ENCODE measurements around the gene TMEM63A. TPM values are rescaled to one million over a fixed set of nuclear protein-coding genes. Genes with fewer than 3 reads are reported as not detected.

TMEM63A gene
- total and polyA plus RNA-seq, 2 donors (not counting 1 experiment from before 2014, with no cell fraction given): 14.5 to 24.1 TPM

DNA sequence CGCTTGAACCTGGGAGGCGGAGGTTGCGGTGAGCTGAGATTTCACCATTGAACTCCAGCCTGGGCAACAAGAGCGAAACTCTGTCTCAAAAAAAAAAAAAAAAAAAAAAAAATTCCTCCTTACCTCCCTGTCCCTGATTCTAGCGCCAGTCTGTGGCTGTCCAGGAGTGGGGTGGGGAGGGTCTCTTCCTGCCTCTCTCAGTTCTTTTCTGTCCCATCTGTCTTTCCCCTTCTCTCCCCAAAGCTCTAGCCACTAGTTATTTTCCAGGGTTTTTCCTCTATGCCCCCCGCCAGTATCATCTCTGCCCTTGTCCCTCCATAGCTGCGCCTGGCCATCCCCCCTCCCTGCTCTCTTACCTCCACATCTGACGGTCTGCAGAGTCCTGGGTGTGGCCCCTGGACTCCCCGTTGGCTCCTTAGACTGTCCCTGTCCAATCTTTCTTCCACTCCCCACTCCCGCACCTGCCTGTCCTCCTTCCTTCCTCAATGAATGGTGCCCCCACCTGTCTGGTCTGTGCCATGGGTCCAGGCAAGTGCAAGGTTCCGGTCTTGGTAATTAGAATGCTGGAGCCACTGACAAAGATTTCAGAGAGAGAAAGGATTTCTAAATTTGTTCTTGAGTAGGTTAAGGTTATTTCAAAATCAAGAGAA is 1.6 kb upstream of the TMEM63A start:
- Histone ChIP-seq H3K9ac (ENCODE audit: insufficient read depth, low read length) (no peak overlapping the region), H3K36me3 (ENCODE audit: control insufficient read depth, insufficient read depth, low read length) (no peaks in the 10 kb centered on the region), H3K4me2 (ENCODE audit: extremely low read depth, insufficient read depth, low read length) (no peak overlapping the region), H3K27me3 (ENCODE audit: control insufficient read depth, insufficient read depth, low read length) (no peaks in the 10 kb centered on the region), H4K20me1 (ENCODE audit: control insufficient read depth, extremely low read depth, insufficient read depth, low read length) (no peaks in the 10 kb centered on the region), H3K4me3 (replicated peaks in 1 of 4; ENCODE audit: control extremely low read depth in 1 of 4, insufficient read depth in 1 of 4, low read depth in 3 of 4, low read length in 4 of 4) (no peak overlapping the region), H3K9me3 (ENCODE audit: control insufficient read depth, insufficient read depth, low read depth, low read length) (no peaks in the 10 kb centered on the region), H3K27ac (ENCODE audit: insufficient read depth, low read length) (no peak overlapping the region), H2AFZ (ENCODE audit: low read length) (no peak overlapping the region), H3K79me2 (ENCODE audit: control insufficient read depth, insufficient read depth, low read length) (peaks cover 8% of the 10 kb centered on the region), H3K4me1 (ENCODE audit: control insufficient read depth, extremely low read depth, insufficient read depth, low read length) (peaks cover 13% of the 10 kb centered on the region)
- DNase-seq (ENCODE audit: low read depth in 2 of 2): no peak
- TF ChIP-seq EZH2 (IDR thresholded peaks at IDR 0.05; ENCODE audit: low read length, missing control alignments): no peak
- TF ChIP-seq, protein P1, sequence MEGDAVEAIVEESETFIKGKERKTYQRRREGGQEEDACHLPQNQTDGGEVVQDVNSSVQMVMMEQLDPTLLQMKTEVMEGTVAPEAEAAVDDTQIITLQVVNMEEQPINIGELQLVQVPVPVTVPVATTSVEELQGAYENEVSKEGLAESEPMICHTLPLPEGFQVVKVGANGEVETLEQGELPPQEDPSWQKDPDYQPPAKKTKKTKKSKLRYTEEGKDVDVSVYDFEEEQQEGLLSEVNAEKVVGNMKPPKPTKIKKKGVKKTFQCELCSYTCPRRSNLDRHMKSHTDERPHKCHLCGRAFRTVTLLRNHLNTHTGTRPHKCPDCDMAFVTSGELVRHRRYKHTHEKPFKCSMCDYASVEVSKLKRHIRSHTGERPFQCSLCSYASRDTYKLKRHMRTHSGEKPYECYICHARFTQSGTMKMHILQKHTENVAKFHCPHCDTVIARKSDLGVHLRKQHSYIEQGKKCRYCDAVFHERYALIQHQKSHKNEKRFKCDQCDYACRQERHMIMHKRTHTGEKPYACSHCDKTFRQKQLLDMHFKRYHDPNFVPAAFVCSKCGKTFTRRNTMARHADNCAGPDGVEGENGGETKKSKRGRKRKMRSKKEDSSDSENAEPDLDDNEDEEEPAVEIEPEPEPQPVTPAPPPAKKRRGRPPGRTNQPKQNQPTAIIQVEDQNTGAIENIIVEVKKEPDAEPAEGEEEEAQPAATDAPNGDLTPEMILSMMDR (conservative IDR thresholded peaks at IDR 0.05 in 1 of 2, IDR thresholded peaks at IDR 0.05 in 1 of 2; ENCODE audit: low read depth in 1 of 2, low read length in 2 of 2): no peak

- DNase-seq (ENCODE audit: low read depth in 2 of 2): peak; percentile 46 to 54
- peaks cover 13% of the 10 kb centered on the region for H3K4me1 ChIP-seq (ENCODE audit: control insufficient read depth, extremely low read depth, insufficient read depth, low read length)
Observed at GRCh38 chr1:225882694-225883615, 775 bp upstream of the TMEM63A start.

More at GRCh38 chr1:225882694-225883615, 775 bp upstream of the TMEM63A start:
- Histone ChIP-seq H3K9me3 (ENCODE audit: control insufficient read depth, insufficient read depth, low read depth, low read length) (no peaks in the 10 kb centered on the region), H3K27ac (ENCODE audit: insufficient read depth, low read length) (peak overlapping the region; percentile 88), H4K20me1 (ENCODE audit: control insufficient read depth, extremely low read depth, insufficient read depth, low read length) (no peaks in the 10 kb centered on the region), H2AFZ (ENCODE audit: low read length) (peak overlapping the region; percentile 67), H3K27me3 (ENCODE audit: control insufficient read depth, insufficient read depth, low read length) (no peaks in the 10 kb centered on the region), H3K36me3 (ENCODE audit: control insufficient read depth, insufficient read depth, low read length) (no peaks in the 10 kb centered on the region), H3K79me2 (ENCODE audit: control insufficient read depth, insufficient read depth, low read length) (peaks cover 8% of the 10 kb centered on the region), H3K9ac (ENCODE audit: insufficient read depth, low read length) (peak overlapping the region; percentile 67), H3K4me3 (replicated peaks in 1 of 4; ENCODE audit: control extremely low read depth in 1 of 4, insufficient read depth in 1 of 4, low read depth in 3 of 4, low read length in 4 of 4) (peak overlapping the region; percentile 63 to 98 (median 71)), H3K4me2 (ENCODE audit: extremely low read depth, insufficient read depth, low read length) (peak overlapping the region; percentile 99)
- TF ChIP-seq, protein P1 (conservative IDR thresholded peaks at IDR 0.05 in 1 of 2, IDR thresholded peaks at IDR 0.05 in 1 of 2; ENCODE audit: low read depth in 1 of 2, low read length in 2 of 2): no peak
- no peak for TF ChIP-seq EZH2 (IDR thresholded peaks at IDR 0.05; ENCODE audit: low read length, missing control alignments)

Measured in fibroblast of lung (primary cell).